K562 (cell line): ENCODE results near the gene PATE1. TPM values are rescaled to one million over a fixed set of nuclear protein-coding genes. Genes with fewer than 3 reads are reported as not detected.
"Not testable (repeated sequence)": the region's sequence is repeated elsewhere in the genome, so short reads cannot be mapped to it uniquely, and the experiment has no call there.

Experiments
- ATAC-seq: fragments of 200-7000 bp; cut with Tn5 transposase; 3 replicates; pipeline ENCODE4 v1.9.1; 2020; ENCODE audit warnings: moderate library complexity
- BruUV-seq: library from RNA; stranded (reverse); fragments of 400-500 nt; replicated peaks from 2 replicates; lab custom pipeline; 2021; lab: Mats Ljungman, UMichigan
- CTCF ChIA-PET: fragments of 300-600 bp; formaldehyde crosslinking; extraction: SDS; loops from one replicate; lab custom pipeline; 2021; ENCODE audit warnings: low intra/inter-chr PET ratio; lab: Yijun Ruan, JAX
- POLR2A ChIA-PET: fragments of 300-600, 350-650 bp; sonication (Branson Sonifier 250); formaldehyde crosslinking; extraction: SDS; loops from one replicate; lab custom pipeline; 2021; ENCODE audit warnings: antibody characterized with exemption, inconsistent platforms; lab: Yijun Ruan, JAX
- DNase-seq, 4 experiments: peaks; one replicate each; pipeline versions ENCODE4 v3.0.0 to v3.0.0-alpha.2; 2011 to 2018; ENCODE audit warnings: low spot score in 3 of 4, mixed read lengths in 3 of 4; ENCODE audit errors: extremely low read depth in 1 of 4
- FAIRE-seq: peaks from 2 replicates; lab custom pipeline; 2011; peaks lifted over from hg19 to GRCh38; lab: Jason Lieb, UNC
- H2AFZ ChIP-seq: 2 replicates; pipeline ENCODE4 v1.6.0; 2011; ENCODE audit warnings: low read depth, low read length, control low read depth, inconsistent platforms
- H3K27ac ChIP-seq: fragments of 200-600 bp; 3 replicates; pipeline ENCODE4 v1.8.0; 2011; ENCODE audit warnings: low read depth, mild to moderate bottlenecking, control low read depth, inconsistent platforms, low read length, moderate library complexity, mixed read lengths; ENCODE audit errors: extremely low read depth
- H3K27me3 ChIP-seq, 2 experiments: fragments of 300-600 bp in 1 of 2; 2 replicates in 1 of 2; 3 replicates in 1 of 2; pipeline versions ENCODE4 v1.6.0 to v1.8.0; 2011; ENCODE audit warnings: inconsistent platforms in 2 of 2, low read length in 2 of 2, mild to moderate bottlenecking in 1 of 2, mixed read lengths in 1 of 2, moderate library complexity in 1 of 2; ENCODE audit not compliant: control insufficient read depth in 2 of 2, insufficient read depth in 2 of 2
- H3K36me3 ChIP-seq: fragments of 300-600 bp; 3 replicates; pipeline ENCODE4 v1.8.0; 2011; ENCODE audit warnings: mild to moderate bottlenecking, low read length, inconsistent platforms; ENCODE audit not compliant: control insufficient read depth, insufficient read depth
- H3K4me1 ChIP-seq, 2 experiments: fragments of 200-600 bp in 1 of 2; replicated peaks in 1 of 2; 2 replicates in 1 of 2; 3 replicates in 1 of 2; pipeline versions ENCODE4 v1.5.1 to v1.8.0; 2011; ENCODE audit warnings: inconsistent platforms in 2 of 2, low read length in 2 of 2, mild to moderate bottlenecking in 1 of 2, mixed read lengths in 1 of 2, moderate library complexity in 1 of 2; ENCODE audit not compliant: control insufficient read depth in 2 of 2, insufficient read depth in 2 of 2
- H3K4me2 ChIP-seq: 2 replicates; pipeline ENCODE4 v1.6.1; 2011; ENCODE audit warnings: low read length, control low read depth, inconsistent platforms, mixed read lengths; ENCODE audit not compliant: insufficient read depth
- H3K4me3 ChIP-seq: fragments of 200-600 bp; sonication (generic), shearing (Covaris generic); 2 replicates; pipeline ENCODE4 v1.5.1; 2016; ENCODE audit warnings: control low read depth, inconsistent platforms
- H3K79me2 ChIP-seq: fragments of 200-600 bp; 3 replicates; pipeline ENCODE4 v1.8.0; 2011; ENCODE audit warnings: low read length, inconsistent platforms; ENCODE audit not compliant: control insufficient read depth, insufficient read depth
- H3K9ac ChIP-seq, 2 experiments: 2 replicates each; pipeline versions ENCODE4 v1.6.0 to v1.6.1; 2011; ENCODE audit warnings: low read depth in 2 of 2, low read length in 2 of 2, control low read depth in 1 of 2, inconsistent platforms in 1 of 2, mild to moderate bottlenecking in 1 of 2, mixed read lengths in 1 of 2; ENCODE audit not compliant: insufficient read depth in 1 of 2
- H3K9me1 ChIP-seq: one replicate; pipeline ENCODE4 v1.6.0; 2011; ENCODE audit warnings: inconsistent platforms, mild to moderate bottlenecking, low read length, moderate library complexity; ENCODE audit not compliant: control insufficient read depth, insufficient read depth
- H3K9me3 ChIP-seq: replicated peaks from 2 replicates; pipeline ENCODE4 v1.5.1; 2011; ENCODE audit warnings: low read depth, low read length, inconsistent platforms; ENCODE audit not compliant: control insufficient read depth, insufficient read depth
- H4K20me1 ChIP-seq: replicated peaks from 2 replicates; pipeline ENCODE4 v1.6.1; 2011; ENCODE audit warnings: low read length, inconsistent platforms, mixed read lengths; ENCODE audit not compliant: control insufficient read depth, insufficient read depth
- BACH1 ChIP-seq: fragments of 200-800 bp; sonication (Bioruptor generic); IDR thresholded peaks from 2 replicates; pipeline ENCODE4 v1.6.1; 2016; ENCODE audit warnings: missing genetic modification characterization, missing compliant biosample characterization
- RBM34 ChIP-seq: fragments of 200-400 bp; formaldehyde crosslinking; IDR thresholded peaks from 2 replicates; pipeline ENCODE4 v1.6.1; 2018; ENCODE audit warnings: low read length, borderline replicate concordance; ENCODE audit not compliant: insufficient read depth
- WGBS: fragments of 100-300 bp; shearing (Covaris generic); methylation state at CpG from one replicate; pipeline ENCODE4 v1.1.6; 2016; ENCODE audit warnings: low coverage, mixed read lengths; ENCODE audit not compliant: insufficient coverage; ENCODE audit errors: missing lambda C conversion rate; 5-methylcytosine and 5-hydroxymethylcytosine counted together
- in situ Hi-C: fragments of 300-500 bp; cut with MboI; formaldehyde crosslinking; loops from 4 replicates; pipeline ENCODE4 v1.15.0; 2018; ENCODE audit warnings: inconsistent platforms, mixed read lengths
- intact Hi-C: fragments of 100-400 bp; cut with micrococcal nuclease; formaldehyde crosslinking; loops from 2 replicates; pipeline ENCODE4 v1.14.2; 2022
- polyA plus RNA-seq, 8 experiments: library from polyadenylated mRNA; depleted of rRNA in 4 of 8; stranded (reverse) in 5 of 8; unstranded in 3 of 8; fragments of >200 nt; fragmentation: Nextera tagmentation in 2 of 8; fragmentation: Illumina TruSeq in 1 of 8; extraction: Ambion mirVana in 2 of 8; extraction: Trizol in 1 of 8; gene quantifications; 2 replicates each; pipeline versions ENCODE4 v1.2.1 to v1.2.3, GENCODE V29; 2011 to 2014; ENCODE audit warnings: inconsistent platforms in 1 of 8, missing spikeins in 1 of 8
- total RNA-seq, 7 experiments: library from RNA; depleted of rRNA in 6 of 7; stranded (reverse); fragments of >200 nt in 6 of 7; fragmentation: Illumina TruSeq in 2 of 7; extraction: Trizol in 2 of 7; gene quantifications; 2 replicates each; pipeline versions ENCODE4 v1.2.1 to v1.2.3, GENCODE V29; 2011 to 2021; ENCODE audit warnings: low replicate concordance in 1 of 7

PATE1 gene
- total and polyA plus RNA-seq, 9 of the 15 experiments (the other 6 are each of a cell fraction or from before 2014, with no cell fraction given): not detected

- FAIRE-seq (no peak), DNase-seq (no peak)
- Histone ChIP-seq H3K9me1 (no peaks in the 10 kb centered on the region), H3K9me3 (no peaks in the 10 kb centered on the region; the same call in 1 of the 2 replicates), H3K9ac (no peak overlapping the region), H3K4me1 (no peaks in the 10 kb centered on the region; a peak in 1 of 5 replicates), H3K36me3 (no peaks in the 10 kb centered on the region), H3K79me2 (no peaks in the 10 kb centered on the region), H3K4me3 (no peak overlapping the region), H2AFZ (no peak overlapping the region), H3K4me2 (no peak overlapping the region)
- in situ Hi-C loops: no loop called here
- WGBS: 2% methylated on average over 6 of the region's 6 CpGs
- intact Hi-C loops: no loop called here
- no peak for TF ChIP-seq RBM34
- TF ChIP-seq BACH1 (tag): no peak
- TF ChIP-seq, all 486 proteins: peak for 0
- Histone ChIP-seq H4K20me1 (no peaks in the 10 kb centered on the region), H3K27ac (no peak overlapping the region), H3K27me3 (peaks cover 0 to 29% of the 10 kb centered on the region in 2 experiments; a peak in 2 of 5 replicates)
- ATAC-seq: no peak
- BruUV-seq: no TSS peak
- ChIA-PET CTCF (no interaction called here), POLR2A (interaction anchor here (0.5 to 1.2 kb wide), 5 partner anchors 9 to 1517 kb away, joined by 3 to 4 read pairs (median 3); no protein-coding TSS in a partner anchor)
These were observed 44.0 kb upstream of the PATE1 start for GRCh38 chr11:125701858-125702621.

GRCh38 chr11:125704686-125705085 lies 41.4 kb upstream of the PATE1 start:
- peaks cover 0 to 10% of the 10 kb centered on the region in 2 experiments; a peak in 2 of 5 replicates for H3K27me3 ChIP-seq
- H3K9me1 ChIP-seq, DNase-seq, FAIRE-seq, BruUV-seq, H3K9ac ChIP-seq, H3K4me1 ChIP-seq, H3K36me3 ChIP-seq, in situ Hi-C loops, CTCF ChIA-PET, H3K4me2 ChIP-seq, POLR2A ChIA-PET, H3K4me3 ChIP-seq, H3K27ac ChIP-seq, intact Hi-C loops, H2AFZ ChIP-seq, ATAC-seq, H3K79me2 ChIP-seq, H4K20me1 ChIP-seq, H3K9me3 ChIP-seq: not testable (repeated sequence)
- 11% methylated on average over 11 of the region's 24 CpGs for whole genome bisulfite sequencing
